ENCODE data around the gene OR4A5. TPM values are rescaled to one million over a fixed set of nuclear protein-coding genes. Genes with fewer than 3 reads are reported as not detected.

The OR4A5 gene, protein sequence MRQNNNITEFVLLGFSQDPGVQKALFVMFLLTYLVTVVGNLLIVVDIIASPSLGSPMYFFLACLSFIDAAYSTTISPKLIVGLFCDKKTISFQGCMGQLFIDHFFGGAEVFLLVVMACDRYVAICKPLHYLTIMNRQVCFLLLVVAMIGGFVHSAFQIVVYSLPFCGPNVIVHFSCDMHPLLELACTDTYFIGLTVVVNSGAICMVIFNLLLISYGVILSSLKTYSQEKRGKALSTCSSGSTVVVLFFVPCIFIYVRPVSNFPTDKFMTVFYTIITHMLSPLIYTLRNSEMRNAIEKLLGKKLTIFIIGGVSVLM
- not detected in 2 replicates for total RNA-seq

DNA sequence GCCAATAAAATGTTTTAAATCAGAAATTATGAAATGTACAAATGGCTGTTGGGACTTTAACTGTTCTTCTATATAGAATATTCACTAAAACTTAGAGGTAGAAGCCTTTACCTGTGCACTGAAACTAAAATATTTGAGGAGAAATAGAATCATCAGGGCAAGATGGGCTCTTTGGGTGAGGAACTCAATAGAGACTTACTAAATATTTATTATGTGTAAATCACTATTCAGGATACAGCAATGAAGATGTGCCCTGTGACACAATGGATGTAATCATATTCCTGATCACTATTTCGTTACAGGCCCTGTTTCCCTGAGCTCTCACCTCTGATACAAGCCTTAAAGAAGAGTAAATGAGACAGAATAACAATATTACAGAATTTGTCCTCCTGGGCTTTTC, at the start of gene OR4A5:
OR4A5 (plus strand) TSS at position 301 of the 400 bp plus-strand sequence; CDS start at position 354, 53 bp downstream.

Other genes starting within 250 kb of the OR4A5 start
- not detected in 2 replicates for gene OR4C46, start 102.8 kb upstream of the OR4A5 start, total RNA-seq

Measured in dermis lymphatic vessel endothelial cell (primary cell).